Adipocyte (in vitro differentiated cells): ENCODE measurements around the gene PLAAT2.
"Not testable (repeated sequence)": the region's sequence is repeated elsewhere in the genome, so short reads cannot be mapped to it uniquely, and the experiment has no call there.

Source experiments
- DNase-seq: peaks from one replicate; pipeline ENCODE4 v3.0.0-alpha.2; 2015; ENCODE audit warnings: low read depth
- H3K27me3 ChIP-seq: replicated peaks from 2 replicates; pipeline ENCODE4 v1.7.0; 2013; ENCODE audit warnings: mild to moderate bottlenecking, low read length, moderate library complexity; ENCODE audit not compliant: control insufficient read depth, insufficient read depth
- H3K36me3 ChIP-seq: 2 replicates; pipeline ENCODE4 v1.7.0; 2013; ENCODE audit warnings: low read length, mild to moderate bottlenecking, moderate library complexity; ENCODE audit not compliant: control insufficient read depth, insufficient read depth, severe bottlenecking
- H3K4me1 ChIP-seq: 2 replicates; pipeline ENCODE4 v1.7.0; 2013; ENCODE audit warnings: mild to moderate bottlenecking, low read length, moderate library complexity; ENCODE audit not compliant: control insufficient read depth, insufficient read depth
- H3K4me3 ChIP-seq: 2 replicates; pipeline ENCODE4 v1.7.0; 2013; ENCODE audit warnings: mild to moderate bottlenecking, low read length, moderate library complexity
- H3K9ac ChIP-seq: 2 replicates; pipeline ENCODE4 v1.7.0; 2013; ENCODE audit warnings: mild to moderate bottlenecking, low read length, moderate library complexity
- H3K9me3 ChIP-seq: 2 replicates; pipeline ENCODE4 v1.7.0; 2013; ENCODE audit warnings: mild to moderate bottlenecking, low read length, moderate library complexity; ENCODE audit not compliant: control insufficient read depth

PLAAT2 gene

DNA sequence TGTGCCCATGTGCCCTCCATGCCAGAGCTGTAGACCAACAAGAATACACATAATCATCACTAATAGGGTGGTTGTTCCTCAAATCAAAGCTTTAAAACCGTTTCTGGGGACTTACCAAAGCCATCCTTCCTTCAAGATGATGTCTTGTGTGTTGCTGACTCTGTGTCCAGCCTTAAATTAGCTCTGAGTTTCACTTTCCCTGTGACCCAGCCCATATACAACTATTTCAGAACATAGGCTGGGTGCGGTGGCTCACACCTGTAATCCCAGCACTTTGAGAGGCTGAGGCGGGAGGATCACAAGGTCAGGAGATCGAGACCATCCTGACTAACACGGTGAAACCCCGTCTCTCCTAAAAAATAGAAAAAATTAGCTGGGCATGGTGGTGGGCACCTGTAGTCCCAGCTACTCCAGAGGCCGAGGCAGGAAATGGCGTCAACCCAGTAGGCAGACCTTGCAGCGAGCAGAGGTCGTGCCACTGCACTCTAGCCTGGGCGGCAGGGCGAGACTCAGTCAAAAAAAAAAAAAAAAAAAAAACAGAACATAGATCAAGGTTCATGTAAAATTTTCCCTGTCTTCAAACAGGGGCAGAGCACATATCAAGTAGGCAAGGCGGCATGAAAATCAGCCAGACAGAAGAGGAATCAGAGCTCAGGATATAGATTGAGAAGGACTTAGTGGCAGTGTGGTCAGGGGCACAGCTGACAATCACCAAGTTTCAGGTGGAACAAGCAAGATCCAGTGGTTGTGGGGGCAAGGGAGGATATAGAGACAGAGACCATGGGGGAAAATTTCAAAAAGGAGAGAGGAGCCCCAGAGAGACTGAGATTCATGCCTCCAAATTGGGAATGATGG is at the start of gene PLAAT2:
TSS of gene PLAAT2 (minus strand) at position 179 of the 855 bp plus-strand sequence. CDS start at position 124, 55 bp downstream.
- no peak for DNase-seq
- H3K36me3 ChIP-seq: no peaks in the 10 kb centered on the region
- H3K27me3 ChIP-seq: peaks cover 9% of the 10 kb centered on the region
- H3K9ac ChIP-seq: no peak within 1 kb of the TSS
- peaks cover 19% of the 10 kb centered on the region for H3K4me1 ChIP-seq
- H3K4me3 ChIP-seq: no peak within 1 kb of the TSS
- H3K9me3 ChIP-seq: no peaks in the 10 kb centered on the region

DNA sequence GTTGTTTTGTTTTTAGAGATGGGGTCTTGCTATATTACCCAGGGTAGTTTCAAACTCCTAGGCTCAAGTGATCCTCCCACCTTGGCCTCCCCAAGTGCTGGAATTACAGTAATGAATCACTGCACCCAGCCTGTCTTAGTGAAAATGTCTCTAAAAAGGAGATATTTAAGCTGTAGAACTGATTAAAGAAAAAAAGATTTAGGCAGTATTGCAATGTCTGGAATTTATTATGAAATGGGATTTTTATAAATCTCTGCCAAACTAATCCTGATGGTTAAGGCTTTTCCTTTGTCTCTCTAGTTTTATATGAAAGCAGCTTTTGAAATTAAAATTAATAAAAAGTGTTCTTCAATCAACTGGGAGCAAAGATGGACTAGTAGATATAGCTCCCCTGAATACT is 49.0 kb upstream of the PLAAT2 start:
- peak; percentile 64 for DNase-seq
- Histone ChIP-seq H3K4me3 (peak overlapping the region; percentile 87), H3K4me1 (peaks cover 40% of the 10 kb centered on the region), H3K9me3 (no peaks in the 10 kb centered on the region), H3K27me3 (no peaks in the 10 kb centered on the region), H3K9ac (peak overlapping the region; percentile 92), H3K36me3 (no peaks in the 10 kb centered on the region)

GRCh38 chr11:63611395-63611747 is 48.2 kb upstream of the PLAAT2 start:
- H3K9ac ChIP-seq: peak overlapping the region; percentile 92
- H3K36me3 ChIP-seq: peaks cover 3% of the 10 kb centered on the region
- no peaks in the 10 kb centered on the region for H3K27me3 ChIP-seq
- H3K9me3 ChIP-seq: no peaks in the 10 kb centered on the region
- DNase-seq: no peak
- H3K4me1 ChIP-seq: peaks cover 40% of the 10 kb centered on the region
- peak overlapping the region; percentile 87 for H3K4me3 ChIP-seq

GRCh38 chr11:63610604-63611394 is 47.6 kb upstream of the PLAAT2 start:
- Histone ChIP-seq H3K36me3 (peaks cover 3% of the 10 kb centered on the region), H3K9ac (peak overlapping the region; percentile 92), H3K9me3 (no peaks in the 10 kb centered on the region), H3K4me3 (peak overlapping the region; percentile 87), H3K27me3 (no peaks in the 10 kb centered on the region), H3K4me1 (peaks cover 40% of the 10 kb centered on the region)
- peak; percentile 25 for DNase-seq

GRCh38 chr11:63609971-63610580 is 46.9 kb upstream of the PLAAT2 start:
- DNase-seq: peak; percentile 38
- H3K27me3 ChIP-seq: no peaks in the 10 kb centered on the region
- no peaks in the 10 kb centered on the region for H3K9me3 ChIP-seq
- H3K4me3 ChIP-seq: peak overlapping the region; percentile 87
- H3K9ac ChIP-seq: peak overlapping the region; percentile 92
- peaks cover 5% of the 10 kb centered on the region for H3K36me3 ChIP-seq
- peaks cover 40% of the 10 kb centered on the region for H3K4me1 ChIP-seq

DNA sequence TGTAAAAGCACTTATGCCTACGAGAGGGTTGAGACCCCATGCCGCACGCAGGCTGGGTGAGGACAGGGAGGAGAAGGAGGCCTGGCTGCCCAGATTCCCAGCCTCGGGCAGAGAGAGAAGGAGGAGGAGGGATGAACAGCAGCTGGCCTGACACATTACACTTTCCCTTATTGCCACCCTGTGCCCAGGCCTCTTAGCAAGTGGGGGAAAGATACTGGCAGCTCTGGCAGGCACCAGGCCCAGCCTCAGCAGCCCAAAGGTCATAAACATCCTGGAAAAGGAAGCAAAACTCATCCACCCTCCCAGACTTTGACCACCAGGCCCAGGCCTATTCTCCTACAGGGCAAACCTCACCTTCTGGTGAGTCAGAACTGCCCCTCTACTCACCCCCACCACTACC is 46.4 kb upstream of the PLAAT2 start:
- peaks cover 40% of the 10 kb centered on the region for H3K4me1 ChIP-seq
- peak overlapping the region; percentile 92 for H3K9ac ChIP-seq
- H3K36me3 ChIP-seq: peaks cover 8% of the 10 kb centered on the region
- peak overlapping the region; percentile 87 for H3K4me3 ChIP-seq
- no peaks in the 10 kb centered on the region for H3K9me3 ChIP-seq
- no peaks in the 10 kb centered on the region for H3K27me3 ChIP-seq
- DNase-seq: peak; percentile 28

DNA sequence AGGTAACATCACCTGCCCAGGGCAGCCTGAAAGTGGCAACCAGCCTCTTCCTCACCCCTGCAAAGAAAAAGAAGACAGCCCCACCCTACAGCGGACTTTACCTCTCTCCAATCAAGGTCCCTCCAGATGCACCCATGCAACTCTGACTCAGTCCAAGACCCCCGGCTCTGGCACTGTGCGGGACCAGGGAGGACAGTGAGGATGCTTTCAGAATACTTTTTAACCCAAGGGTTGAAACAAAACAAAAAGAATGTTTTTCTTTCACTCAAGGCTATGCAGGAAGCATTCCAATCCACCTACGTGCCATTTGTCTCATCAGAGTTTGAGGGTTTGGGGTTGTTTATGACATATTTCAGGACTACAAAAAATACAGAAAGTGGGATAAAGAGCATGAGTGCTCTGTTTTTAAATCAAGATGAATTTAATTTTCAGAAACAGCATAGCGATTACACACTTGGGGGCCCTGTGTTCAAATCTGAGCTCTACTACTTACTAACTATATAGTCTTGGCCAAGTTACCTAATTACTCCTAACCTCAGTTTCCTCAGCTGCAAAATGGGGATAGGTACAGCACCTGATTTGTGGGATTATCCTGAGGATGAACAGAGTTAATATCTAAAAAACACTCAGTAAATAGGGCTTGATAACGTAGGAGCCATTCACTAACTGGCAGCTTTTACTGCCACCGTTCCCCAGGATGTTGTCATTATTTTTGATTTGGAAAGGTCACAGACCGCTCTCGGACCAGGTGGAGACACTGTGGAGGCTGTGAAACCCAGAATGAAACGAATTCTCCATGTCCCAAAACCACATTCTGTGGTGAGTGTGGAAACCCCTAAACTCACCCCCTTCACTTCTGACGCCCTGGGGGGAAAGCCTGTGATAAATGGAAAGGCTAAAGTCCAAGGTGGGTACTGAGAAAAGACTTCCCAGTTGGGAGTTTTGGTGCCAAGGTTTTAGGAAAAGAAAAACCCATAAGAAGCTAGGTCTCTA is 45.5 kb upstream of the PLAAT2 start:
- peak; percentile 76 for DNase-seq
- Histone ChIP-seq H3K36me3 (peaks cover 13% of the 10 kb centered on the region), H3K9me3 (no peaks in the 10 kb centered on the region), H3K9ac (peak overlapping the region; percentile 92), H3K4me3 (peak overlapping the region; percentile 55), H3K27me3 (no peaks in the 10 kb centered on the region), H3K4me1 (peaks cover 44% of the 10 kb centered on the region)

- peak overlapping the region; percentile 63 for H3K9ac ChIP-seq
- peaks cover 19% of the 10 kb centered on the region for H3K36me3 ChIP-seq
- DNase-seq: peak; percentile 23
- peaks cover 50% of the 10 kb centered on the region for H3K4me1 ChIP-seq
- no peaks in the 10 kb centered on the region for H3K9me3 ChIP-seq
- H3K27me3 ChIP-seq: no peaks in the 10 kb centered on the region
- H3K4me3 ChIP-seq: peak overlapping the region; percentile 32
Observed at GRCh38 chr11:63603180-63603518, 40.0 kb upstream of the PLAAT2 start.

GRCh38 chr11:63602290-63603179 is 39.4 kb upstream of the PLAAT2 start:
- not testable (repeated sequence) for H3K27me3 ChIP-seq, H3K9me3 ChIP-seq
- H3K4me1 ChIP-seq: peaks cover 50% of the 10 kb centered on the region
- peak; percentile 70 for DNase-seq
- peak overlapping the region; percentile 63 for H3K9ac ChIP-seq
- peak overlapping the region; percentile 32 for H3K4me3 ChIP-seq
- peaks cover 25% of the 10 kb centered on the region for H3K36me3 ChIP-seq
